CD8-positive, alpha-beta memory T cell (primary cell): ENCODE results near the gene TNFSF11. TPM values are rescaled to one million over a fixed set of nuclear protein-coding genes. Genes with fewer than 3 reads are reported as not detected.

Source experiments
- CTCF ChIA-PET: fragments of 350-600 bp; sonication (Branson Sonifier 250); formaldehyde crosslinking; loops from one replicate; lab custom pipeline; 2021; ENCODE audit warnings: antibody characterized with exemption; lab: Charles Lee
- POLR2A ChIA-PET: fragments of 350-600 bp; sonication (Branson Sonifier 250); formaldehyde crosslinking; loops from one replicate; lab custom pipeline; 2021; ENCODE audit warnings: antibody characterized with exemption; lab: Charles Lee
- DNase-seq, 5 donors: peaks; one replicate each; pipeline versions ENCODE4 v3.0.0 to v3.0.0-alpha.2; 2020 to 2022; ENCODE audit warnings: mixed read lengths in 1 of 5
- H3K27ac ChIP-seq: one replicate; pipeline ENCODE4 v1.7.0; 2013; ENCODE audit warnings: low read depth, mild to moderate bottlenecking, low read length, moderate library complexity
- H3K27me3 ChIP-seq: 2 replicates; pipeline ENCODE4 v1.7.0; 2013; ENCODE audit warnings: low read length, mild to moderate bottlenecking; ENCODE audit not compliant: insufficient read depth, poor library complexity, severe bottlenecking
- H3K36me3 ChIP-seq: 2 replicates; pipeline ENCODE4 v1.7.0; 2013; ENCODE audit warnings: mild to moderate bottlenecking, low read length, moderate library complexity; ENCODE audit not compliant: insufficient read depth
- H3K4me1 ChIP-seq: 2 replicates; pipeline ENCODE4 v1.7.0; 2013; ENCODE audit warnings: mild to moderate bottlenecking, low read length, moderate library complexity; ENCODE audit not compliant: insufficient read depth
- H3K4me3 ChIP-seq: 2 replicates; pipeline ENCODE4 v1.7.0; 2013; ENCODE audit warnings: mild to moderate bottlenecking, low read length
- H3K9me3 ChIP-seq: 2 replicates; pipeline ENCODE4 v1.7.0; 2013; ENCODE audit warnings: mild to moderate bottlenecking, low read length
- H3K27ac Mint-ChIP-seq, 8 donors: one replicate each; pipeline ENCODE4 v1.8.0; 2020 to 2021; ENCODE audit warnings: mixed read lengths in 8 of 8, mild to moderate bottlenecking in 6 of 8, inconsistent platforms in 3 of 8, moderate library complexity in 3 of 8
- H3K27me3 Mint-ChIP-seq, 2 donors: one replicate each; pipeline ENCODE4 v1.8.0; 2020 to 2021; ENCODE audit warnings: mixed read lengths in 2 of 2, mild to moderate bottlenecking in 1 of 2, moderate library complexity in 1 of 2
- H3K36me3 Mint-ChIP-seq, 3 donors: one replicate each; pipeline ENCODE4 v1.8.0; 2020 to 2021; ENCODE audit warnings: mixed read lengths in 3 of 3, inconsistent platforms in 1 of 3, mild to moderate bottlenecking in 1 of 3
- H3K4me1 Mint-ChIP-seq, 3 donors: one replicate each; pipeline ENCODE4 v1.8.0; 2020 to 2021; ENCODE audit warnings: mixed read lengths in 3 of 3, inconsistent platforms in 1 of 3, mild to moderate bottlenecking in 1 of 3
- H3K4me3 Mint-ChIP-seq, 7 donors: one replicate each; pipeline ENCODE4 v1.8.0; 2020 to 2021; ENCODE audit warnings: mixed read lengths in 7 of 7, mild to moderate bottlenecking in 6 of 7, moderate library complexity in 4 of 7, inconsistent platforms in 2 of 7
- H3K9me3 Mint-ChIP-seq, 5 donors: one replicate each; pipeline ENCODE4 v1.8.0; 2020 to 2022; ENCODE audit warnings: mixed read lengths in 5 of 5, mild to moderate bottlenecking in 3 of 5, moderate library complexity in 2 of 5, inconsistent platforms in 1 of 5
- polyA plus RNA-seq: library from polyadenylated mRNA; unstranded; fragments of 300-500 nt; fragmentation: Illumina TruSeq; gene quantifications from one replicate; pipeline ENCODE4 v1.2.3, GENCODE V29; 2021
- total RNA-seq, 2 experiments: library from RNA; stranded (reverse); gene quantifications; one replicate each; pipeline ENCODE4 v1.2.3, GENCODE V29; 2021

TNFSF11 gene
- total and polyA plus RNA-seq, 3 experiments from 2014 or later, result 0.29 to 6.4 (median 6.2) TPM

DNA sequence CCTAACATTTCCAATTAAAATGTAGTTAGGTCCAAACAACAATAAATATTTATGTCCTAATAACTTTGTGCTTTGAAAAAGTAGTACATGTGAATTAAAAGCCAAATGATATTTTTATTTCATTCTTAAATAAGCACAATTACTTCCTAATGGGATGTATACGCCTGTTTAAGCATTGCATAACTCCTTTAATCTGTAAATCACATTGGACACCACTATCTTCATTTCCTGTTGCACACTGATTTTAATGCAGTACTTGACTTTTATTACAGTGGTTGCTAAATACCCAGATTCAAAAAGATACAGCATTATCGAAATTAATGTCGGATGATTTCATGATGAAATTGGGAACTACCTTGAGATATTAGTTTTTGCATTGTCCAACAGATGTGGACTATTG, 70.9 kb downstream of the TNFSF11 start:
- no peaks in the 10 kb centered on the region for H3K9me3 ChIP-seq
- DNase-seq, result no peak
- Mint-ChIP-seq H3K4me1 (no peaks in the 10 kb centered on the region), H3K9me3 (peaks cover 0 to 3% (median 2%) of the 10 kb centered on the region in 5 donors), H3K27me3 (peaks cover 9 to 27% of the 10 kb centered on the region in 2 donors), H3K27ac (no peak overlapping the region), H3K36me3 (no peaks in the 10 kb centered on the region), H3K4me3 (no peak overlapping the region)
- CTCF ChIA-PET, result no interaction called here
- H3K4me3 ChIP-seq, result no peak overlapping the region
- no peaks in the 10 kb centered on the region for H3K27me3 ChIP-seq
- no peaks in the 10 kb centered on the region for H3K4me1 ChIP-seq
- no peaks in the 10 kb centered on the region for H3K36me3 ChIP-seq
- POLR2A ChIA-PET, result no interaction called here
- H3K27ac ChIP-seq, result no peak overlapping the region

DNA sequence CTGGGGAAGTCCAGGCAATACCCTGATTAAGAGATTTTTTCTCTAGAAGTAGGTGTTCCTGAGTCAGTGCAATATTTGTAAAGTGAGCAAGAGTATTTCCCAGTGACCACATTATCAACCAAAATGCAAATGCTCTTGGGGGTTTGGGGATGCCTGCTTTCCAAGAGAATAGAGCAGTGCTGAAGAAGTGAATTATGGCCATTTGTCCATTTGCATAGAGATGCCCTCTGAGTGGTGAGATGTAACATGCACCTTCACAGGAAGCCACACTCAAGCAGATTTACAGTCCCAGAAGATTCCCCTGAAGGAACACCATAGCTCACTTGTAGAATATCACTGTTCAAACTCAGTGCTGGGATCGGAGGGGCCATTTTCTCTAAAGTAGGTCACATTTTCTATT, 71.8 kb downstream of the TNFSF11 start:
- Mint-ChIP-seq H3K9me3 (peaks cover 0 to 3% (median 2%) of the 10 kb centered on the region in 5 donors), H3K27ac (no peak overlapping the region), H3K4me3 (no peak overlapping the region), H3K36me3 (peaks cover 0 to 1% (median 0%) of the 10 kb centered on the region in 3 donors), H3K27me3 (peaks cover 9 to 36% of the 10 kb centered on the region in 2 donors), H3K4me1 (no peaks in the 10 kb centered on the region)
- no peaks in the 10 kb centered on the region for H3K4me1 ChIP-seq
- CTCF ChIA-PET, result no interaction called here
- no peak overlapping the region for H3K4me3 ChIP-seq
- no peaks in the 10 kb centered on the region for H3K27me3 ChIP-seq
- POLR2A ChIA-PET, result no interaction called here
- no peaks in the 10 kb centered on the region for H3K9me3 ChIP-seq
- H3K27ac ChIP-seq, result no peak overlapping the region
- H3K36me3 ChIP-seq, result no peaks in the 10 kb centered on the region
- no peak for DNase-seq

DNA sequence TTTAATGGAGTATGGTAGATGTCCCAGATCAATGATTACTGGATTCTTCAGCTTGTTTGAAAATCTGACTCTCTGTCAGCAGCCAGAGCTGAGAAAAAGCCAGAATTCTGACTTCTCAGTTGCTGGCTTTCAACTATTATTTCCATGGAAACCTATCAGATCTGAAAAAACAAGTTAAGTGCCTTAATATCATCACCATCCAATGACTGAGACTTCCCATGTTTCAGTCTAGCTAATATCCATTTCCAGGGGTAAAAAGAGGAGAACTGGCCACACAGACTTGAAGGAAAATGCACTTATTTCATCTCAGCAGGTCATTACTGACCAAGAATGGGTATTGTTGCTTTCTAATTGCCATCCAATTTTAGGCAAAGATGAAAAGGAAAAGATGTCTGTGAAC, 75.2 kb downstream of the TNFSF11 start:
- peaks cover 0 to 1% (median 0%) of the 10 kb centered on the region in 3 donors for H3K36me3 Mint-ChIP-seq
- Histone ChIP-seq H3K4me1 (no peaks in the 10 kb centered on the region), H3K4me3 (no peak overlapping the region), H3K27ac (no peak overlapping the region), H3K27me3 (no peaks in the 10 kb centered on the region), H3K9me3 (no peaks in the 10 kb centered on the region), H3K36me3 (no peaks in the 10 kb centered on the region)
- no peak overlapping the region for H3K27ac Mint-ChIP-seq
- H3K9me3 Mint-ChIP-seq, result peaks cover 0 to 2% (median 0%) of the 10 kb centered on the region in 5 donors
- DNase-seq, result no peak
- POLR2A ChIA-PET, result no interaction called here
- CTCF ChIA-PET, result no interaction called here
- H3K4me1 Mint-ChIP-seq, result no peaks in the 10 kb centered on the region
- peaks cover 6 to 53% of the 10 kb centered on the region in 2 donors for H3K27me3 Mint-ChIP-seq
- H3K4me3 Mint-ChIP-seq, result no peak overlapping the region

DNA sequence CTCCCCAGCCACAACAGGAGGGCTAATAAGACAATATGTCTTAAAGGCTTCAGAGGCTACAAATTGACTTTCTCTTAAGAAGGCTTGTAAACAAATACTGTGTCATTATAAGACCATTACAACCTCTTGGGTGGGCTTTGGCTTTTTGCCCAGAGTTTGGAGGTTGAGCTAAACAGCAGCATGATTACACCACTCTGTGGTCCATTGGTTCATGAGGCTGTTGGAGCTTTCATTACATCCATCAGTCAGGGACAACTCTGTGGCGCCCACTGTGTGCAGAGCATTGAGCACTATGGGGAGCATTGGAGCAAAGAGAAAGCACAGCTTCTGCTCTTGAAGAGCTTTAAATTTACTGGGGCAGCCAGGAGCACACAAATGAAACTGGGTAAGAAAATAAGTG, 75.9 kb downstream of the TNFSF11 start:
- no peak for DNase-seq
- Mint-ChIP-seq H3K27me3 (peaks cover 6 to 51% of the 10 kb centered on the region in 2 donors), H3K27ac (no peak overlapping the region), H3K4me1 (no peaks in the 10 kb centered on the region), H3K9me3 (peaks cover 0 to 2% (median 0%) of the 10 kb centered on the region in 5 donors), H3K36me3 (peaks cover 0 to 1% (median 0%) of the 10 kb centered on the region in 3 donors), H3K4me3 (no peak overlapping the region)
- POLR2A ChIA-PET, result no interaction called here
- H3K36me3 ChIP-seq, result no peaks in the 10 kb centered on the region
- H3K4me3 ChIP-seq, result no peak overlapping the region
- H3K27ac ChIP-seq, result no peak overlapping the region
- CTCF ChIA-PET, result no interaction called here
- H3K4me1 ChIP-seq, result no peaks in the 10 kb centered on the region
- H3K9me3 ChIP-seq, result no peaks in the 10 kb centered on the region
- no peaks in the 10 kb centered on the region for H3K27me3 ChIP-seq

DNA sequence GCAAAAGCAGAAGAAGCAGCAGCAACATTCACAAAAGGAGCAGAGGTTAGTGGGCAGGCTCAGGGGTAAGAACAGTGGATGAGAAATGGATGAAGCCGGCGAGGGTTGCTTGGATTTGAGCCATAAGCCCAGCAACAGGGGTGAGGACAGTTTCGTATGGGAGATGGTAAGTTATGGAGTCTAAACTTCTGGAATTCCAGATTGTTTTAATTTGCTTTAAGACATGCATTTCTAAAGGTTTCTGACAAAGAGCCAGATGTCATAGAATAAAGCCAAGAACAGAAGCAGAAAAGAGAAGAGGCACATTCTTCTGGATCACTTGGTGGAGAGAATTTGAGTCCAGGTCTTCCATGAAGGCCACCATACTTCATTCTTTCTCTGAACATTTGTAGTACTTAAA, 76.6 kb downstream of the TNFSF11 start:
- no peak overlapping the region for H3K27ac Mint-ChIP-seq

DNA sequence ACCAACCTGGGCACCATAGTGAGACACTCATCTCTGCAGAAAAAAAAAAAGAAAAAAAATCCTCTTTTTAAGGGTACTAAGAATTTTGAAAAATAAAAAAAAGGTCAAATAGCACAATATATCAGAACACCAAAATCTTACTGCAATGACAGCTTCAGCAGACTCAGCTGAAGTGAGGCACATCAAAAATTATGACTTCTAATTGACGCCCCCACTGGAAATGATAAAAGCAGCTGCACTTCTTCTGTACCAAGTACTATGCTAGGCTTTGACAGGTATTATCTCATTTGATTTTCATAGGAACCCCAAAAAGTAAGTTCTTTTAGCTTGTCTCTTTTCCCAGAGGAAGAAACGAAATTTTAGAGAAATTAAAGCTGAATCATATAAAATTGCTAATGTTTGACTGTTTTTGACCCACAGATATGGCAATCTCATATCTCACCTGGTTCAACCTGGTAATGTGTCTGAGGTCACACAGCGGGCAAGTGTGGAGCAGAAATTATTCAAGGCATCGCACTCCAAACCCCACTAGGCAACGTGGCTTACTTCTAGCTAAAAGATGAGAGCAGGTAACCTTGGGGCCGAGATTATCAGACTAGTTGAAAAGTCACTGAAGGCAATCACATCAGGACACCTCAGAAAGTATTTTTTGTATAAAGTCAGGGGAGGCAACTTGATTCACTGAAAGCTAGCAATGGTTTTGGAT, 78.1 kb downstream of the TNFSF11 start:
- Histone ChIP-seq H3K4me3 (no peak overlapping the region), H3K27me3 (no peaks in the 10 kb centered on the region), H3K4me1 (no peaks in the 10 kb centered on the region), H3K36me3 (no peaks in the 10 kb centered on the region), H3K27ac (no peak overlapping the region), H3K9me3 (no peaks in the 10 kb centered on the region)
- peaks cover 4 to 69% of the 10 kb centered on the region in 2 donors for H3K27me3 Mint-ChIP-seq
- ChIA-PET CTCF (no interaction called here), POLR2A (no interaction called here)
- no peak for DNase-seq
- H3K36me3 Mint-ChIP-seq, result peaks cover 0 to 1% (median 0%) of the 10 kb centered on the region in 3 donors
- no peak overlapping the region for H3K4me3 Mint-ChIP-seq
- H3K9me3 Mint-ChIP-seq, result no peaks in the 10 kb centered on the region
- H3K27ac Mint-ChIP-seq, result no peak overlapping the region
- H3K4me1 Mint-ChIP-seq, result no peaks in the 10 kb centered on the region

More for the DNA sequence above, 76.6 kb downstream of the TNFSF11 start:
- no peaks in the 10 kb centered on the region for H3K9me3 ChIP-seq
- CTCF ChIA-PET, result no interaction called here
- DNase-seq, result no peak
- no peak overlapping the region for H3K27ac ChIP-seq
- peaks cover 0 to 2% (median 0%) of the 10 kb centered on the region in 5 donors for H3K9me3 Mint-ChIP-seq
- H3K36me3 ChIP-seq, result no peaks in the 10 kb centered on the region
- peaks cover 7 to 58% of the 10 kb centered on the region in 2 donors for H3K27me3 Mint-ChIP-seq
- peaks cover 0 to 1% (median 0%) of the 10 kb centered on the region in 3 donors for H3K36me3 Mint-ChIP-seq
- H3K4me1 Mint-ChIP-seq, result no peaks in the 10 kb centered on the region
- no peaks in the 10 kb centered on the region for H3K27me3 ChIP-seq
- POLR2A ChIA-PET, result no interaction called here
- H3K4me3 ChIP-seq, result no peak overlapping the region
- no peak overlapping the region for H3K4me3 Mint-ChIP-seq
- no peaks in the 10 kb centered on the region for H3K4me1 ChIP-seq

DNA sequence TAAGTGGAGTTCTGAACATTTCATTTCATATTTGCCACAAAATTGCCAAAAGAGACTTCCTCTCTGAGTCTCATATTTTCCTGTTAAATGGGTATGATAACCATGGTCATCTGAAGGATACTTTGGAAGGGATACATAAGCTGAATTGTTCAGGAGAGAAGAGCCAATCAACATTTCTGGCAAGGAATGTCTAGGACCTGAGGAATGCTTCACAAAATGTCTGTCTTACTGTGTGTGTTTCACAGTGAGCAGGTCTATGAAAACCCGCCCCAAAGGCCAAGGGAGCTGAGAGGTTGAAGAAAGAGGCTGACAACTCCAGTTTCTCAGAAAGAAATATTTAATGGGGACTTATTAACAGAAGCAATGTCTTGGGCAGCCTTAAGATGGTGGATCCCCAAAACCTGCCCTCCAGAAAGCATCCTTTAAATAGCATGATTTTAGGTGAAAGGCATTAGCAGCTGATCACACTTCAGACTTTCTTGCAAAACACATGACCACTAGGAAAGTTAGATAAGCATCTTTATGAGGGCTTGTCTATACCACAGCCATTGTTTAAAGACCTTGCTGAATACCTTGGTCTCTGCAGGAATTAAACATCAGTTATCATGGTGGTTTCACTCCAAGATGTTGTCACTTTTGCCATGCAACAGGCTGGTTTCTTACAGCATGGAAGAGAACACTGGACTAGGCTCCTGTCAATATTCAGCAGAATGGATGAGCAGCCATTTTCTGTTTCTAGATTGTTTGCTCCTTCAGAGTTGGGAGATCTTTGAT, 78.9 kb downstream of the TNFSF11 start:
- no peaks in the 10 kb centered on the region for H3K36me3 ChIP-seq
- H3K4me3 Mint-ChIP-seq, result no peak overlapping the region
- CTCF ChIA-PET, result no interaction called here
- POLR2A ChIA-PET, result no interaction called here
- no peaks in the 10 kb centered on the region for H3K4me1 Mint-ChIP-seq
- H3K4me3 ChIP-seq, result no peak overlapping the region
- no peaks in the 10 kb centered on the region for H3K27me3 ChIP-seq
- peaks cover 4 to 71% of the 10 kb centered on the region in 2 donors for H3K27me3 Mint-ChIP-seq
- H3K9me3 Mint-ChIP-seq, result no peaks in the 10 kb centered on the region
- H3K9me3 ChIP-seq, result no peaks in the 10 kb centered on the region
- no peaks in the 10 kb centered on the region for H3K4me1 ChIP-seq
- H3K36me3 Mint-ChIP-seq, result peaks cover 0 to 1% (median 0%) of the 10 kb centered on the region in 3 donors
- H3K27ac Mint-ChIP-seq, result no peak overlapping the region
- DNase-seq, result no peak
- H3K27ac ChIP-seq, result no peak overlapping the region

DNA sequence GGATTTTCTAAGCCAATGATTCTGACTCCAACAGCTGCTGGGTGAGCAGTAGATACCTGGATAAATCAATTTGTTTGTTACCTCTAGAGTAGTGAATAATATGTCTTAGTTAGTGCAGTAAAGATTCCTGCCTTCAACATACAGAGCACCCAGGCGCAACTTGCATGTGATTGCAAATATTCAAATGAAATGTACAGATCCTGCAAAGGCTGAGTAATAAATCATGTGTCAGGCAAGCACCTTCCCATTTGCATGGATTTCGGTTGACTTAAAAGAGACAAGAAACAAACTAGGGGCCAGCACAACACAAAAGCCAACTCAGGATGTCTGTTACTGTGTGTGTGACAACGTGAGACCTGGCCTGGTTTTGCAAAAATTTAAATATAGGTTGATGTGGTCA, 79.7 kb downstream of the TNFSF11 start:
- ChIA-PET CTCF (no interaction called here), POLR2A (no interaction called here)
- no peaks in the 10 kb centered on the region for H3K4me1 ChIP-seq
- no peak overlapping the region for H3K27ac ChIP-seq
- H3K27me3 Mint-ChIP-seq, result peaks cover 7 to 74% of the 10 kb centered on the region in 2 donors
- H3K36me3 Mint-ChIP-seq, result peaks cover 0 to 1% (median 0%) of the 10 kb centered on the region in 3 donors
- H3K27ac Mint-ChIP-seq, result no peak overlapping the region
- no peak overlapping the region for H3K4me3 Mint-ChIP-seq
- no peaks in the 10 kb centered on the region for H3K9me3 ChIP-seq
- no peak overlapping the region for H3K4me3 ChIP-seq
- H3K36me3 ChIP-seq, result no peaks in the 10 kb centered on the region
- DNase-seq, result no peak
- H3K9me3 Mint-ChIP-seq, result no peaks in the 10 kb centered on the region
- no peaks in the 10 kb centered on the region for H3K4me1 Mint-ChIP-seq
- no peaks in the 10 kb centered on the region for H3K27me3 ChIP-seq
